GM12875 (cell line): ENCODE results near the gene FXYD7.

ENCODE experiments used
- H3K4me3 ChIP-seq: one replicate; pipeline ENCODE4 v1.5.1; 2011; ENCODE audit warnings: low read depth, low read length, control low read depth
- TF ChIP-seq, protein P1 (sequence below): IDR thresholded peaks from 2 replicates; pipeline ENCODE4 v1.5.1; 2011; ENCODE audit warnings: low read depth, mild to moderate bottlenecking, control low read depth, inconsistent platforms, low read length, moderate library complexity, borderline replicate concordance; ENCODE audit not compliant: insufficient read depth

FXYD7 gene

DNA sequence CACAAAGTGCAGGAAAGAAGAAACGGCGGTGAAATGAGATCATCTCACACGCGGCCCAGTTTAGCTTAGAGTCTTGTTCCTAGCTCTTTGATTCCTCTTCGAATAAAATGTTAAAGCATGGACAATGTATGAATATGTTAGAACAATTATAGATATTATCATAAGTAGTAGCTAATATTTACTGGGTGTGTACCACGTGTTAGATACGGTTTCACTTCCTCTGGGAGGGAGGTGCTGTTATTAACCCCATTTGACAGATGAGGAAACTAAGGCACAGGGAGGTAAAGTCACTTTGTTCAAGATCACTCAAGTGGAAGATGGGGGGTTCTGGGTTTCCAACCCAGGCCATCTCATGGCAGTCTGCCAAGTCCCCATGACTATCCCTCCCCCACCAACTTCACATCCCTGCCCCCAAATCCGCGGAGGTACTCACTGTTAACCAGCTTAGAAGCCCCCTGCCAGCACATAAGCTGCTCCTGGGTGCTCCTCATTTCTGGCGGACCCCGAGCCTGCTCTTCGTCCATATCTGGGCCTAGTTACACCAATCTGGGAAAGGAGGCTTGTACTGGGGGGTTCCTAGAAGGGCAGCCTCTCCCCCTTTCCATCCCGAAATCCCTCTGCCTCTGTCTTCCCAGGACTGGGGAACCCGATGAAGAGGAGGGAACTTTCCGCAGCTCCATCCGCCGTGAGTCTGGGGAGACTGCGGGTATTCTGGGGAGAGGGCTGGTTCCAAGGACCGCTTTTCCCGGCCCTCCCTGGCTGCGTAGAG, 1.0 kb upstream of the FXYD7 start:
- H3K4me3 ChIP-seq, result peak overlapping the region; percentile 29
- TF ChIP-seq, protein P1, sequence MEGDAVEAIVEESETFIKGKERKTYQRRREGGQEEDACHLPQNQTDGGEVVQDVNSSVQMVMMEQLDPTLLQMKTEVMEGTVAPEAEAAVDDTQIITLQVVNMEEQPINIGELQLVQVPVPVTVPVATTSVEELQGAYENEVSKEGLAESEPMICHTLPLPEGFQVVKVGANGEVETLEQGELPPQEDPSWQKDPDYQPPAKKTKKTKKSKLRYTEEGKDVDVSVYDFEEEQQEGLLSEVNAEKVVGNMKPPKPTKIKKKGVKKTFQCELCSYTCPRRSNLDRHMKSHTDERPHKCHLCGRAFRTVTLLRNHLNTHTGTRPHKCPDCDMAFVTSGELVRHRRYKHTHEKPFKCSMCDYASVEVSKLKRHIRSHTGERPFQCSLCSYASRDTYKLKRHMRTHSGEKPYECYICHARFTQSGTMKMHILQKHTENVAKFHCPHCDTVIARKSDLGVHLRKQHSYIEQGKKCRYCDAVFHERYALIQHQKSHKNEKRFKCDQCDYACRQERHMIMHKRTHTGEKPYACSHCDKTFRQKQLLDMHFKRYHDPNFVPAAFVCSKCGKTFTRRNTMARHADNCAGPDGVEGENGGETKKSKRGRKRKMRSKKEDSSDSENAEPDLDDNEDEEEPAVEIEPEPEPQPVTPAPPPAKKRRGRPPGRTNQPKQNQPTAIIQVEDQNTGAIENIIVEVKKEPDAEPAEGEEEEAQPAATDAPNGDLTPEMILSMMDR, result no peak

DNA sequence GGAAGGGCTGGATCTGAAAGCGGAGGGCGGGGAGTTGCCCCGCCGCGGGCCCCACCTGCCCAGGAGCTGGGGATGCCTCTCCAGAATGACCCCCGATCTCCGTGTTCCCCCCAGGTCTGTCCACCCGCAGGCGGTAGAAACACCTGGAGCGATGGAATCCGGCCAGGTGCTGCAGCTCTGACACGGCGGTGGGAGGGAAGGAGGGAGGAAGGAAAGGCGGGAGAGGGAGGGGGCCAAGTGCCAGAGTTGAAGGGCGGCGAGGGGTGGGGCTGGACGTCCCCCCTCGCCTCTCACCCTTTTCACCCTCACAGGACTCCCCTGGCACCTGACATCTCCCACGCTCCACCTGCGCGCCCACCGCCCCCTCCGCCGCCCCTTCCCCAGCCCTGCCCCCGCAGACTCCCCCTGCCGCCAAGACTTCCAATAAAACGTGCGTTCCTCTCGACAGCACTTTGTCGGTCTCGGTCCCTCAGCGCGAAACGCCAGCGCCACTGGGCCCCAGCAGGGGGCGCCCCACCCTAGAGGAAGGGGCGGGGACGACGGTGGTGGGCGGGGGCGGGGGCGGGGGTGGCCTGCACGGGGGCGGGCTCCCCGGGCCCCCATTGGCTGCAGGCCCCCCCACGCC, 337 bp upstream of the FXYD7 start:
- peak overlapping the region; percentile 29 for H3K4me3 ChIP-seq
- TF ChIP-seq, protein P1, result peak; percentile 66

DNA sequence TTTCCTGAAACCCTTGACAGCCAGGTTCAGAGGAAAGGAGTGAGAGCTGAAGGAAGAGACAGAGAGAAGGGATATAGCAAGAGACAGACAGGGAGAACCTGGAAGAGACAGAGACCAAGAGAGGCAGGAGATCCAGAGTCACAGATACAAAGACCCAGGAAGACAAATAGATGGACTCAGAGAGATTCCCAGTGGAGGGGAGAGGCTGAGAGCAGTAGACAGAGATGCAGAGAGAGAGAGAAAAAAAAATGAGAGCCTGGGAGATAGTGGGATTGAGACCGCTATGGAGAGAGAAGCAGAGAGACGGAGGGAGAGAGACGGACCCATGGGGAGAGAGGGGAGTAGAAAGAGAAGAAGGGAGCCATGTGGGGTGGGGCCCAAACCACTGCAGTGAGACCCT, 763 bp downstream of the FXYD7 start:
- TF ChIP-seq, protein P1, result no peak
- H3K4me3 ChIP-seq, result no peak overlapping the region

DNA sequence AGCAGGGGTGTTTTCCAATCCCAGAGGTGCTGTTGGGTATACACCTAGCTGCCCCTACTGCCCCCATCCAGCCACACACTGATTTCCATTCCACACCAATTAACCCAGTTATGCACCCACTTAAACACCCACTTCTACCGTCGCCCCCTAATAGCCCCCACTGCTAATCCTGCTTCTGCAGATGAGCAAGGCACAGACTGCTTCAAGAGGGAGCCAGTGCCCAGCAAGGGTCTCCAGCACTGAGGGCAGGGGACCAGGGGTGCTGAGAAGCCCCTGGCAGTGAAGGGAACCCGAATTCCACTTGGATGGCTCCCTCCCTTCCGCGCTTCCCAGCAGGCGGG, 1.2 kb downstream of the FXYD7 start:
- TF ChIP-seq, protein P1, result no peak
- no peak overlapping the region for H3K4me3 ChIP-seq

DNA sequence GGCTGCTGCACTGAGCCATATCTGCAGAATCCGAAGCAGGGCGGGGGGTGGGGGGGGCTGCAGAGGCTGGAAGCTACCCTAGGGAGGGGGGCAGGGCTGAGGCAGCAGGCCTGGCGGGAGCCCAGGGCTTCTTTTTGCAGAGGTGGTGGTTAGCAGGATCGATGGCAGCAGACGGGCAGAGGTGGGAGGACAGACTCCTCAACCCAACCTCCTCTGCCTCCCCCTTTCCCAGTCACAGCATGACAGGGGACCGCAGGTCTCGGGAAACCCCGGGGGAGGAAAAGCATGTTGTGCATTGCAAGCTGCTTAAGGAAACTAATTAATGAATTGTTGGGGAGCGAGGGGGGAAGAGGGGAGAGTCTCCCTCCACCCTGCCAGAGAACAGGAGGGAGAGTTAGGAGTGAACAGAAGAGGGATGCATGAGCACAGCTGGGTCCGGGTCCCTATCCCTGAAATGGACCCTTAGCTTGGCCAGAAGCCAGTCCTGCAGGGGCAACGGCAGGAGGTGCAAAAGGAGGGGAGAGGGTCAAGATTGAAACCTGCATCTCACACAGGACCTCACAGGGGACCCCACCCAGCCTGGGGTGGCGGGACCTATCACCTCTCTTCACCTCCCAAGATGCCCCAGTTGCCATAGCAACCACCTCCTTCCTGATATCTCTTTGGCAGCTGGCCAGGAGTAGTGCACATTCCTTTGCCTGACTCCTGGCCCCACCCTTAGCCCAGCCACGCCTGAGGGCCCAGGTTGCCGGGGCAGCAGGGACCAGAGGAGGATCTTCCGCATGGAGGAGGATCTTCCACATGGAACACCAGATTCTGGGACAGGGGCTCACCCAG, 1.8 kb downstream of the FXYD7 start:
- TF ChIP-seq, protein P1, result no peak
- H3K4me3 ChIP-seq, result no peak overlapping the region

DNA sequence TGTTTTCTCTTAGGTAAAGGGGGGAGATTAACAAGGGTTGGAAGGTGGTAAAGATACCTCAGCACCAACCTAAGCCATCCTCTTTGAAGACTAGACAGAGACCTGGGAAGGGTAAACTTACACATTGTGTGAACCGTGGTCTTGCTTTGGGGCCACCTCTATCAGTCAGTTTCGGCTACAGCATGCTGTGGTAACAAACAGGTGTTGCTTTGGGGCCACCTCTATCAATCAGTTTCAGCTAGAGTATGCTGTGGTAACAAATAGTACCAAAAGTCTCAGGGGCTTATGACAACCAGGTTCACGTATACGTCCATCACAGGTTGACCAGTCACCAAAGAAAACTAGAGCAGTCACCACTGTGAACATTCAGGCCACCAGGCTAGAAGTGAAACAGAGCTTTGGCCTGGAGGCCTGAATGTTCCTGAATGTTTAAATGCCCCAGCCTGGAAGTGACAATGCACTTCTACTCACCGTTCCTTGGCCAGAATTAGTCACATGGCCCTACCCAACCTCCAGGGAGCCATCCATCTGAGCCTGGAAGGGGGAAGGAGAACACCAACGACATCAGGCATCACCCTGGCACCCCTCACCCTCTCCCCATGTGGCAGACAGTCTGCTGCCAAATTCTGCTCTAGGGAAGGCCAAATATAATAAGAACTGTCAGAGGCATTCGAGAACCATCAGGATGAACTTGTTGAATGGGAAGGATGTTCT, 3.8 kb downstream of the FXYD7 start:
- H3K4me3 ChIP-seq, result no peak overlapping the region
- TF ChIP-seq, protein P1, result no peak
